B cell (primary cell): Measurements from ENCODE around the gene PISD. TPM values are rescaled to one million over a fixed set of nuclear protein-coding genes. Genes with fewer than 3 reads are reported as not detected.

Source experiments
- ATAC-seq: fragments of 200-7000 bp; cut with Tn5 transposase; one replicate; pipeline ENCODE4 v1.10.0; 2021; ENCODE audit warnings: low read depth, mild to moderate bottlenecking, moderate number of reproducible peaks, moderate library complexity
- CTCF ChIA-PET: fragments of 350-600 bp; sonication (Branson Sonifier 250); formaldehyde crosslinking; loops from one replicate; lab custom pipeline; 2021; ENCODE audit warnings: antibody characterized with exemption, inconsistent platforms; lab: Charles Lee
- POLR2A ChIA-PET: fragments of 350-600 bp; sonication (Branson Sonifier 250); formaldehyde crosslinking; loops from one replicate; lab custom pipeline; 2021; ENCODE audit warnings: antibody characterized with exemption; lab: Charles Lee
- DNase-seq: peaks from one replicate; pipeline ENCODE4 v3.0.0; 2013
- H2AFZ ChIP-seq: 2 replicates; pipeline ENCODE4 v1.6.1; 2012; ENCODE audit warnings: mild to moderate bottlenecking, low read depth, low read length; ENCODE audit not compliant: insufficient read depth, poor library complexity, severe bottlenecking
- H3K27ac ChIP-seq, 2 donors: 1 replicate in 1 of 2; 2 replicates in 1 of 2; pipeline ENCODE4 v1.5.1; 2012 to 2013; ENCODE audit warnings: low read length in 2 of 2, mild to moderate bottlenecking in 2 of 2, moderate library complexity in 1 of 2
- H3K27me3 ChIP-seq, 4 experiments: fragments of 200-600 bp in 1 of 4; sonication (generic) in 1 of 4; replicated peaks in 1 of 4; 1 replicate in 2 of 4; 2 replicates in 2 of 4; pipeline versions ENCODE4 v1.6.1 to v1.7.0; 2013 to 2016; ENCODE audit warnings: low read length in 3 of 4, mild to moderate bottlenecking in 2 of 4, mixed read lengths in 1 of 4, moderate library complexity in 1 of 4; ENCODE audit not compliant: insufficient read depth in 4 of 4, control insufficient read depth in 3 of 4; ENCODE audit errors: control extremely low read depth in 1 of 4
- H3K36me3 ChIP-seq, 2 experiments: replicated peaks in 1 of 2; 1 replicate in 1 of 2; 2 replicates in 1 of 2; pipeline versions ENCODE4 v1.6.1 to v1.7.1; 2013; ENCODE audit warnings: low read length in 1 of 2; ENCODE audit not compliant: insufficient read depth in 2 of 2, control insufficient read depth in 1 of 2; ENCODE audit errors: control extremely low read depth in 1 of 2, extremely low read depth in 1 of 2
- H3K4me1 ChIP-seq, 2 donors: fragments of 200-600 bp in 1 of 2; sonication (generic) in 1 of 2; 1 replicate in 1 of 2; 2 replicates in 1 of 2; pipeline versions ENCODE4 v1.5.1 to v1.6.1; 2013 to 2017; ENCODE audit warnings: low read length in 2 of 2; ENCODE audit not compliant: control insufficient read depth in 2 of 2, insufficient read depth in 2 of 2
- H3K4me2 ChIP-seq: replicated peaks from 2 replicates; pipeline ENCODE3; 2012; ENCODE audit warnings: mild to moderate bottlenecking, low read depth, low read length; ENCODE audit not compliant: poor library complexity, severe bottlenecking
- H3K4me3 ChIP-seq, 5 experiments: fragments of 200-600 bp in 1 of 5; sonication (generic) in 1 of 5; 1 replicate in 3 of 5; 2 replicates in 2 of 5; pipeline versions ENCODE4 v1.5.1 to v1.7.0; 2011 to 2016; ENCODE audit warnings: low read length in 4 of 5, mild to moderate bottlenecking in 4 of 5, low read depth in 2 of 5, control low read depth in 1 of 5, moderate library complexity in 1 of 5; ENCODE audit not compliant: insufficient read depth in 1 of 5; ENCODE audit errors: control extremely low read depth in 1 of 5, extremely low read depth in 1 of 5
- H3K79me2 ChIP-seq: fragments of 200-600 bp; sonication (generic); one replicate; pipeline ENCODE4 v1.6.0; 2016; ENCODE audit warnings: low read length; ENCODE audit not compliant: control insufficient read depth, insufficient read depth
- H3K9ac ChIP-seq: fragments of 200-600 bp; sonication (generic); 2 replicates; pipeline ENCODE4 v1.6.1; 2017; ENCODE audit warnings: mild to moderate bottlenecking, low read length, moderate library complexity
- H3K9me3 ChIP-seq, 3 donors: one replicate each; pipeline versions ENCODE4 v1.6.1 to v1.7.1; 2013; ENCODE audit warnings: low read length in 2 of 3; ENCODE audit not compliant: control insufficient read depth in 2 of 3, insufficient read depth in 1 of 3; ENCODE audit errors: control extremely low read depth in 1 of 3
- H4K20me1 ChIP-seq: 2 replicates; pipeline ENCODE4 v1.6.0; 2012; ENCODE audit warnings: mild to moderate bottlenecking, low read length; ENCODE audit not compliant: insufficient read depth, control insufficient read depth, poor library complexity, severe bottlenecking
- H3K27ac Mint-ChIP-seq: one replicate; pipeline ENCODE4 v1.8.0; 2021; ENCODE audit warnings: mixed read lengths
- H3K27me3 Mint-ChIP-seq: one replicate; pipeline ENCODE4 v1.8.0; 2021; ENCODE audit warnings: mixed read lengths
- H3K4me1 Mint-ChIP-seq: one replicate; pipeline ENCODE4 v1.8.0; 2021; ENCODE audit warnings: mixed read lengths
- H3K4me3 Mint-ChIP-seq: one replicate; pipeline ENCODE4 v1.8.0; 2021; ENCODE audit warnings: mixed read lengths
- H3K9me3 Mint-ChIP-seq: one replicate; pipeline ENCODE4 v1.8.0; 2022; ENCODE audit warnings: mixed read lengths; ENCODE audit not compliant: insufficient read depth
- EZH2 ChIP-seq: IDR thresholded peaks from 2 replicates; pipeline ENCODE4 v1.6.1; 2012; ENCODE audit warnings: borderline replicate concordance, low read depth, mild to moderate bottlenecking, moderate library complexity, low read length; ENCODE audit not compliant: insufficient read depth, poor library complexity, severe bottlenecking
- WGBS: methylation state at CpG from one replicate; pipeline ENCODE4 v1.1.5; 2013; ENCODE audit warnings: missing lambda C conversion rate; ENCODE audit not compliant: insufficient coverage; 5-methylcytosine and 5-hydroxymethylcytosine counted together
- intact Hi-C: fragments of 100-400 bp; cut with micrococcal nuclease; formaldehyde crosslinking; loops from one replicate; pipeline ENCODE4 v1.10.0; 2022
- polyA plus RNA-seq: library from polyadenylated mRNA; depleted of rRNA; stranded (reverse); fragments of >200 nt; gene quantifications from 2 replicates; pipeline ENCODE4 v1.2.3, GENCODE V29; 2012
- total RNA-seq, 2 donors: library from RNA; stranded (reverse); fragments of 120-200 nt in 1 of 2; gene quantifications; 1 replicate in 1 of 2; 2 replicates in 1 of 2; pipeline versions ENCODE4 v1.2.3 to v1.2.4, GENCODE V29; 2013 to 2022
- TF ChIP-seq, protein P1 (sequence below): fragments of 200-600 bp; IDR thresholded peaks from one replicate; pipeline ENCODE4 v1.8.0; 2022; ENCODE audit warnings: antibody characterized with exemption, mild to moderate bottlenecking

The PISD gene
- total and polyA plus RNA-seq, 2 donors (not counting 1 experiment from before 2014, with no cell fraction given), result 35.6 to 52.5 TPM

DNA sequence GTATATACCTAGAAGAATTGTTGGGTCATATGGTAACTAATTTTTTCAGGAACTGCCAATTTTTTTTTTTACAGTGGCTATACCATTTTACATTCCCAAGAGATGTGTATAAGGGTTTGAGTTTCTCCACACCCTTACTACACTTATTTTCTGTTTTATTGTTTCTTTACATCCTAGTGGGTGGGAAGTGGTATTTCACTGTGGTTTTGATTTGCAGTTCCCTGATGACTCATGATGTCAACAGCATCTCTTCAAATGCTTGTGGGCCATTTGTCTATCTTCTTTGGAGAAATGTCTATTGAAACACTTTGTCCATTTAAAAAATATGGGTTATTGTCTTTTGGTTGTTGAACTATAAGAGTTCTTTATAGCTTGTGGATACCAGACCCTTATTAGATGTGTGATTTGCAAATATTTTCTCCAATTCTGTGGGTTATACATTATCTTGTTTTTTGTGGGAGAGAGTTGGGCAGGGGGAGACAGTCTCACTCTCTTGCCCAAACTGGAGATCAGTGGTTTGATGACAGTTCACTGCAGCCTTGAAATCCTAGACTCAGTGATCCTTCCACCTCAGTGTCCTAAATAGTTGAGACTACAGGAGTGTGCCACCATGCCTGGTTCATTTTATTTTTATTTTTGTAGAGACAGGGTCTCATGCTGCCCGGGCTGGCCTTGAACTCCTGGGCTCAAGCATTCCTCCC, 30.3 kb upstream of the PISD start:
- H3K79me2 ChIP-seq, result no peaks in the 10 kb centered on the region
- H3K4me3 Mint-ChIP-seq, result no peak overlapping the region
- no peaks in the 10 kb centered on the region for H3K4me1 ChIP-seq
- peaks cover 25 to 62% of the 10 kb centered on the region in 2 experiments for H3K36me3 ChIP-seq
- no CpG with 5 or more reads among the region's 1 CpG for WGBS
- no peaks in the 10 kb centered on the region for H4K20me1 ChIP-seq
- H3K27me3 Mint-ChIP-seq, result no peaks in the 10 kb centered on the region
- no peak overlapping the region for H3K27ac ChIP-seq
- H2AFZ ChIP-seq, result no peak overlapping the region
- TF ChIP-seq, protein P1, sequence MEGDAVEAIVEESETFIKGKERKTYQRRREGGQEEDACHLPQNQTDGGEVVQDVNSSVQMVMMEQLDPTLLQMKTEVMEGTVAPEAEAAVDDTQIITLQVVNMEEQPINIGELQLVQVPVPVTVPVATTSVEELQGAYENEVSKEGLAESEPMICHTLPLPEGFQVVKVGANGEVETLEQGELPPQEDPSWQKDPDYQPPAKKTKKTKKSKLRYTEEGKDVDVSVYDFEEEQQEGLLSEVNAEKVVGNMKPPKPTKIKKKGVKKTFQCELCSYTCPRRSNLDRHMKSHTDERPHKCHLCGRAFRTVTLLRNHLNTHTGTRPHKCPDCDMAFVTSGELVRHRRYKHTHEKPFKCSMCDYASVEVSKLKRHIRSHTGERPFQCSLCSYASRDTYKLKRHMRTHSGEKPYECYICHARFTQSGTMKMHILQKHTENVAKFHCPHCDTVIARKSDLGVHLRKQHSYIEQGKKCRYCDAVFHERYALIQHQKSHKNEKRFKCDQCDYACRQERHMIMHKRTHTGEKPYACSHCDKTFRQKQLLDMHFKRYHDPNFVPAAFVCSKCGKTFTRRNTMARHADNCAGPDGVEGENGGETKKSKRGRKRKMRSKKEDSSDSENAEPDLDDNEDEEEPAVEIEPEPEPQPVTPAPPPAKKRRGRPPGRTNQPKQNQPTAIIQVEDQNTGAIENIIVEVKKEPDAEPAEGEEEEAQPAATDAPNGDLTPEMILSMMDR, result no peak
- no peak for TF ChIP-seq EZH2
- DNase-seq (no peak), ATAC-seq (no peak)
- no peaks in the 10 kb centered on the region for H3K9me3 ChIP-seq
- H3K4me1 Mint-ChIP-seq, result no peaks in the 10 kb centered on the region
- ChIA-PET CTCF (interaction anchor here (0.8 to 1.6 kb wide), 2 partner anchors 11 to 30 kb away, joined by 3 to 5 read pairs; partner anchors contain the start of gene PISD), POLR2A (no interaction called here)
- no peaks in the 10 kb centered on the region for H3K9me3 Mint-ChIP-seq
- no peak overlapping the region for H3K9ac ChIP-seq
- no peak overlapping the region for H3K27ac Mint-ChIP-seq
- H3K4me3 ChIP-seq, result no peak overlapping the region
- no peak overlapping the region for H3K4me2 ChIP-seq
- H3K27me3 ChIP-seq, result no peaks in the 10 kb centered on the region
- intact Hi-C loops, result no loop called here

DNA sequence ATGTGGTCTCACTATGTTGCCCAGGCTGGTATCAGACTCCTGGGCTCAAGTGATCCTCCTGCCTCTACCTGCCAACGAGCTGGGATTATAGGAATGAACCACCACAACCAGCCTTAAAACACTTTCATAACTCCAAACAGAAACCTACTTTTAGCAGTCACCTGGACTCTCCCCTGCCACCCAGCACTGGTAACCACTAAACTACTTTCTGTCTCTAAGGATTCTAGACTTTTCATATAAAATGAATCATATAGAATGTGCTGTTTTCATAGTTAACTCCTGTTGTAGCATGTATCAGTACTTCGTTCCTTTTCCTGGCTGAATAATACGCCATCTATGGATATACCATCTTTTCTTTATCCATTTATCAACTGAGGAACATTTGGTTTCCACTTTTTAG, 29.4 kb upstream of the PISD start:
- Histone ChIP-seq H4K20me1 (no peaks in the 10 kb centered on the region), H3K27ac (no peak overlapping the region), H3K4me1 (no peaks in the 10 kb centered on the region), H3K9ac (no peak overlapping the region), H3K27me3 (no peaks in the 10 kb centered on the region), H3K9me3 (no peaks in the 10 kb centered on the region), H3K36me3 (peaks cover 24 to 61% of the 10 kb centered on the region in 2 experiments), H3K4me3 (no peak overlapping the region), H3K79me2 (no peaks in the 10 kb centered on the region), H3K4me2 (no peak overlapping the region), H2AFZ (no peak overlapping the region)
- CTCF ChIA-PET, result no interaction called here
- no peaks in the 10 kb centered on the region for H3K4me1 Mint-ChIP-seq
- ATAC-seq (no peak), DNase-seq (no peak)
- H3K4me3 Mint-ChIP-seq, result no peak overlapping the region
- POLR2A ChIA-PET, result no interaction called here
- no peak overlapping the region for H3K27ac Mint-ChIP-seq
- no peaks in the 10 kb centered on the region for H3K9me3 Mint-ChIP-seq
- 100% methylated on average over 1 of the region's 3 CpGs for WGBS
- H3K27me3 Mint-ChIP-seq, result no peaks in the 10 kb centered on the region
- intact Hi-C loops, result no loop called here
- TF ChIP-seq EZH2, result no peak
- TF ChIP-seq, protein P1, result no peak
